Measurements from ENCODE around the gene FCER2. TPM values are rescaled to one million over a fixed set of nuclear protein-coding genes. Genes with fewer than 3 reads are reported as not detected.

The FCER2 gene
- total RNA-seq, 1 donor: not detected

DNA sequence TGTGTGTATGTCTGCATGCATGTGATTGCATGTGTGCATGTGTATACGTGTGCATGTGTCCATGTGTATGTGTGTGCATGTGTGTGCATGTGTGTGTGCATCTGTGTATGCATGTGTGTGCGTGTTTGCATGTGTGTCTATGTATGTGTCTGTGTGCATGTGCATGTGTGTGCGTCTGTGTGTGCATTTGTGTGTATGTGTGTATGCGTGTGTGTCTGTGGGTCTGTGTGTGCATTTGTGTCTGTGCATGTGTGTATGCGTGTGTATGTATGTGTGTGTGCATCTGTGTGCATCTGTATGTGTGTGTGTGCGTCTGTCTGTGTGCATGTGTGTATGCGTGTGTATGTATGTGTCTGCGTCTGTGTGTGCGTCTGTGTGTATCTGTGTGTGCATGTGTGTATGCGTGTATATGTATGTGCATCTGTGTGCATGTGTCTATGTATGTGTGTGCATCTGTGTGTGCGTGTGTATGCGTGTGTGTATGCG is 62.0 kb downstream of the FCER2 start:
- no peak overlapping the region for H3K4me3 ChIP-seq (ENCODE audit: low read depth, low read length)
- TF ChIP-seq, protein P1, sequence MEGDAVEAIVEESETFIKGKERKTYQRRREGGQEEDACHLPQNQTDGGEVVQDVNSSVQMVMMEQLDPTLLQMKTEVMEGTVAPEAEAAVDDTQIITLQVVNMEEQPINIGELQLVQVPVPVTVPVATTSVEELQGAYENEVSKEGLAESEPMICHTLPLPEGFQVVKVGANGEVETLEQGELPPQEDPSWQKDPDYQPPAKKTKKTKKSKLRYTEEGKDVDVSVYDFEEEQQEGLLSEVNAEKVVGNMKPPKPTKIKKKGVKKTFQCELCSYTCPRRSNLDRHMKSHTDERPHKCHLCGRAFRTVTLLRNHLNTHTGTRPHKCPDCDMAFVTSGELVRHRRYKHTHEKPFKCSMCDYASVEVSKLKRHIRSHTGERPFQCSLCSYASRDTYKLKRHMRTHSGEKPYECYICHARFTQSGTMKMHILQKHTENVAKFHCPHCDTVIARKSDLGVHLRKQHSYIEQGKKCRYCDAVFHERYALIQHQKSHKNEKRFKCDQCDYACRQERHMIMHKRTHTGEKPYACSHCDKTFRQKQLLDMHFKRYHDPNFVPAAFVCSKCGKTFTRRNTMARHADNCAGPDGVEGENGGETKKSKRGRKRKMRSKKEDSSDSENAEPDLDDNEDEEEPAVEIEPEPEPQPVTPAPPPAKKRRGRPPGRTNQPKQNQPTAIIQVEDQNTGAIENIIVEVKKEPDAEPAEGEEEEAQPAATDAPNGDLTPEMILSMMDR (IDR thresholded peaks at IDR 0.05; ENCODE audit: insufficient read depth, low read depth, low read length): no peak

GRCh38 chr19:7638802-7639465 is 63.0 kb downstream of the FCER2 start:
- TF ChIP-seq, protein P1 (IDR thresholded peaks at IDR 0.05; ENCODE audit: insufficient read depth, low read depth, low read length): no peak
- H3K4me3 ChIP-seq (ENCODE audit: low read depth, low read length): no peak overlapping the region
- no peak for DNase-seq (ENCODE audit: low read depth)

More for the DNA sequence above, 62.0 kb downstream of the FCER2 start:
- DNase-seq (ENCODE audit: low read depth): no peak

Other genes starting within 250 kb of the FCER2 start
- 2.3 and 2.6 TPM in 2 replicates for gene PEX11G, start 213.1 kb downstream of the FCER2 start, total RNA-seq
- gene ZNF358, start 186.0 kb downstream of the FCER2 start, total RNA-seq: 13.8 and 20.9 TPM in 2 replicates
- gene MCOLN1, start 179.5 kb downstream of the FCER2 start, total RNA-seq: 5.5 and 8.6 TPM in 2 replicates
- 101 and 106 TPM in 2 replicates for gene PNPLA6, start 166.4 kb downstream of the FCER2 start, total RNA-seq
- gene CAMSAP3, start 106.3 kb downstream of the FCER2 start, total RNA-seq: not detected in 2 replicates
- gene XAB2, start 72.6 kb downstream of the FCER2 start, total RNA-seq: 32.0 and 34.1 TPM in 2 replicates
- gene PET100, start 72.3 kb downstream of the FCER2 start, total RNA-seq: 10.4 and 11.9 TPM in 2 replicates
- gene PCP2, start 68.4 kb downstream of the FCER2 start, total RNA-seq: 0.43 TPM in 1 of 2 replicates, not detected in the other
- 4.2 and 9.9 TPM in 2 replicates for gene STXBP2, start 65.0 kb downstream of the FCER2 start, total RNA-seq
- gene RETN, start 33.1 kb downstream of the FCER2 start, total RNA-seq: not detected in 2 replicates
- not detected in 2 replicates for gene MCEMP1, start 25.0 kb downstream of the FCER2 start, total RNA-seq
- 29.0 and 29.8 TPM in 2 replicates for gene TRAPPC5, start 21.3 kb downstream of the FCER2 start, total RNA-seq
- not detected in 2 replicates for gene CLEC4G, start 30.0 kb upstream of the FCER2 start, total RNA-seq
- gene CD209, start 45.4 kb upstream of the FCER2 start, total RNA-seq: not detected in 2 replicates
- under 0.01 TPM in 1 of 2 replicates, not detected in the other for gene CLEC4M, start 61.1 kb upstream of the FCER2 start, total RNA-seq
- gene EVI5L, start 128.1 kb upstream of the FCER2 start, total RNA-seq: 24.8 and 25.5 TPM in 2 replicates
- under 0.01 TPM in 1 of 2 replicates, not detected in the other for gene PRR36, start 172.3 kb upstream of the FCER2 start, total RNA-seq
- gene LRRC8E, start 186.4 kb upstream of the FCER2 start, total RNA-seq: 6.0 and 7.4 TPM in 2 replicates
- 12.1 and 12.2 TPM in 2 replicates for gene MAP2K7, start 201.7 kb upstream of the FCER2 start, total RNA-seq
- gene TGFBR3L, start 212.7 kb upstream of the FCER2 start, total RNA-seq: 0.86 and 0.97 TPM in 2 replicates
- 17.7 and 23.5 TPM in 2 replicates for gene SNAPC2, start 218.2 kb upstream of the FCER2 start, total RNA-seq
- gene CTXN1, start 224.0 kb upstream of the FCER2 start, total RNA-seq: 1.9 and 3.0 TPM in 2 replicates
- gene TIMM44, start 241.5 kb upstream of the FCER2 start, total RNA-seq: 57.9 and 58.6 TPM in 2 replicates

All from fibroblast of villous mesenchyme (primary cell).